ENCODE measurements around the gene SLC45A2.
A peak's percentile ranks its signal among the peaks of the same experiment; 100 is the strongest.

GRCh38 chr5:33936004-33936380 is 48.5 kb downstream of the SLC45A2 start:
- TF ChIP-seq CTCF (IDR thresholded peaks at IDR 0.05) (peak in 4 of 6 experiments; percentile 10 to 39 (median 25)), POLR2A (IDR thresholded peaks at IDR 0.05) (no peak)
